NCI-H2196 (cell line): Measurements from ENCODE around the gene NCOA1.
"Not testable (repeated sequence)": the region's sequence is repeated elsewhere in the genome, so short reads cannot be mapped to it uniquely, and the experiment has no call there.

Experiments
- DNase-seq: peaks from one replicate; lab custom pipeline; 2025; ENCODE audit not compliant: unreplicated experiment; lab: John Stamatoyannopoulos, UW

NCOA1 gene

DNA sequence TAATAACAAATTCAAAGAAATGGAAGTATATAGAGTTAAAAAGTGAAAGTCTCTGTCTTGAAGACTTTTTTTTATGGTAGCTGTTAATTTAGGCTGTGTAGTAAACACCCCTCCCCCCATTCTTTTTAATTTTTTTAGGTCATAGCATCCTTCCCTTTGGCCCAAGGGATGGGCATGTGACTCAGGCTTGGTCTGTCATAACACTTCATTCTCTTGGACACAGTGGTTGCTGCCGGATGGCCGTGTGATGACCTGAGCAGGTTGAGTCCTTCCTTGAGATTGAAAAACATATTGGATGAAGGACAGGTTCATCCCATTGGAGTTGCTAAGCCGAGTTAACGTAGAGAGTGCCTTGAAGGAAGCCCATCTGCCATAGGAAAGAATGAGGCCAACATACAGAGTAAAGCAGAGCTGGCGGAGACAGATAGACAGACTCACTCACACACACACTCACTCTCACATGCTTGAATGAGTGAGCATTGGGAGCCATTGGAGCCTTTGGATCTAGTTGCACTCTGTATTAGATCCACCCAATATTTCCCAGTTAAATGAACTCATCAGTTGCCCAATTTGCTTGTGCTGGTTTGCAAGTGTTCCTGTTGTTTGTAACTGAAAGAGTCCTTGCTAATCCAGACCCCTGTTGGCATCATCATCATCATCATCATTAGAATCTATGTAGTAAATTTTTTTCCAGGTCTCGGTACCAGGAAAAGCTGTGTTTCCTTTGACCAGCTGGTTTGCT lies 14.7 kb downstream of the NCOA1 start:
- no peak for DNase-seq

DNA sequence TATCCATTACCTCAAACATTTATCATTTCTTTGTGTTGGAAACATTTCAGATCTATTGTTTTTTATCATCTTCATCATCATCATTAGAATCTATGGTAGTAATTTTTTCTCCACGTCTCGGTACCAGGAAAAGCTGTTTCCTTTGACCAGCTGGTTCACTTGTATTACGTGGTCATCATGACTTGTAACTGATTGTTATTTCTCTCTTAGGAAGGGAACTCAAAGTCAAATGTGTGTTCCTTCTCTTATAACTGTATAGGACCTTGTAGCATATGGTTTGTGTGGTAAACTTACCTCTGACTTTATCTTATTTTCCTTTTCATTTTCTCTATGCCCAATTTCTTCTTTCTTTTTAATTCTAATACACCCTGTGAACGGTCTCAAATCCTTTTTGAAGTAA lies 16.5 kb downstream of the NCOA1 start:
- no peak for DNase-seq

DNA sequence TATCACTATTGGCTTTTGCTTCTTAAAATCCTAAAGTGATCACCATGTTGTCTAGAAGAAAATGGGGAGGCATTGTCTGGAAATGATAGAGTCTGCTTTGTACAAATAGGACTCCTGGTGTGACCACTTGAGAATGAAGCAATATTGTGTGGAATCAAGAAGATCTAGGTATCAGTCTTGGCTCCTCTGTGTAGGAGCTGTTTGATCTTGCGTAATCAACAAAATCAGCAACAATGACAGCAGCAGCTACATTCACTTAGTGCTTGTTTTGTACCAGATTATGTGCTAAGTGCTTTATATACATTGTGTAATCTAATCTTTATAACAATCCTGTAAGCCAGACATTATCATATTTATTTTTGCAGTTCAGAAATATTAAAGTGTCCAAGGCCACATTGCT lies 17.8 kb downstream of the NCOA1 start:
- no peak for DNase-seq

DNA sequence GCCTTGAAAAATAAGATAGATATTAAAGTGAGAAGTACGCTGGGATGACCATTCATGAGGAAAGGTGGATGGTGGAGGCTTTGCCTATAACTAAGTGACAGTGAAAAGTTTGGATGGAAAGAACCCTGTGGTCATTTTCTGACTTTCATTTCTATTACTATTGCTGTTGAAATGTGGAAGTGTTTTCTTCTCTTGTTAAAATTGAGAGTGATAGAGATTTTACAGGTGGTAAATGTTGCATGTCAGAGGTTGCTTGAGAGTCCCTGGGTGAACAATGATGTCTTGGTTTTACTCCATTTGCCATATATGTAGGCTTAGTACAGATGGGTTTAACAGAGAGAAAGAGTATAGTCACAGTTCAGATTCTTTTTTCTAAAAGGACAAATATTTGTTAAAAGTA lies 18.4 kb downstream of the NCOA1 start:
- no peak for DNase-seq

DNA sequence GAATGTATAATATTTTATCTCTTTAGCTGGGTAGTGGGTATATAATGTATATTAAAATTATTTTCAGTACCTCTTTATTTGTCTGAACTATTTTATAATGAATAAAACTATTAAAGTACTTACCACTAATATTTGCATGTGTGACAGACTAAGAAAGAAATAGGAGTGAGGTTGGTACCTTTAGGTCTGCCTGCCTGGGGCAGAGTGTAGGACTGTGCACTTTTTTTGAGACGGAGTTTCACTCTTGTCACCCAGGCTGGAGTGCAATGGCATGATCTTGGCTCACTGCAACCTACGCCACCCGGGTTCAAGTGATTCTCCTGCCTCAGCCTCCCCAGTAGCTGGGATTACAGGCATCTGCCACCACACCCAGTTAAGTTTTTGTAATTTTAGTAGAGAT lies 18.8 kb downstream of the NCOA1 start:
- DNase-seq, result no peak

DNA sequence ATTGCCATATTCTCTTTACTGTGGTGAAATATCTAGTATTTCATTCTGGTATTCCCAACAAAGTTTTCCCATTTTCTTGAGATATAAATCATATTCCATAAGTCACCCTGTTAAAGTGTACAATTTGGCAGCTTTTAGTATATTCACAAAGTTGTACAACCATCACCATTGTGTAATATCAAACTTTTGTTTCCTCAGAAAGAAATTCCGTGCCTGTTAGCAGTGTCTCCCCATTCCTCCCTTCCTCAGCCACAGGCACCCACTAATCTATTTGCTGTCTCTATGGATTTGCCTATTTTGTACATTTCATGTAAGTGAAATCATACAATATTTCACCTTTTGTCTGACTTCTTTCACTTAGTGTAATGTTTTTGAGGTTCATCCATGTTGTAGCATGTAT lies 19.7 kb downstream of the NCOA1 start:
- DNase-seq, result no peak

DNA sequence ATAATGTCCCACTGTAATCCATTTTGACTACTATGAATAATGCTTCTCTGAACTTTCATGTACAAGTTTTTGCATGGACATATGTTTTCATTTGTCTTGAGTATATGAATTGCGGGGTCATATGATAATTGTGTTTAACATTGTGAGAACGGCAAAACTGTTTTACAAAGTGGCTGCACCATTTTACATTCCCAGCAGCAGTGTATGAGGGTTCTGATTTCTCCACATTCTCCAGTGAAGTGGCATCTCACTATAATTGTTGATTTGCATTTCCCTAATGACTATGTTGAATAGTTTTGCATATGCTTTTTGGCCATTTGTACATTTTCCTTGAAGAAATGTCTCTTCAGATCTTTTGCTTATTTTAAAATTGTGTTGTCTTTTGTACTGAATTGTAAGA lies 20.1 kb downstream of the NCOA1 start:
- DNase-seq, result no peak

DNA sequence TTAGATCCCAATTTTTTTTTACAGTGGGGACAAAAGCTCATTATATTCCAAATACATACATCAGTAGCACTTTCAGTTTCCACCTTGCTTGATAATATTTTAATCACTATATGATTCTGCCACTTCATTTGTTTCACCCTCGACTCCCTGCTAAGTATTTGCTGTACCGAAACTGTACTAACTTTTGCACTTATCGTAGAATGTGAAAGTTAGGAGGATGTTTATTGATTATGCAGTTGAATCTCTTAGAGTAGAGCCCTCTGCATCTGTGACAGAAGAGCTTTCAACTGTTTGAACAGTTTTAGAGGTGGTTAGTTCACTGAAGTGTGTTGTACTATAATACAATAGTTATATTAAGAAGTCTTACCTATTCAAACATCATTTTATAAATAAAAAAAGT lies 20.8 kb downstream of the NCOA1 start:
- DNase-seq, result no peak

DNA sequence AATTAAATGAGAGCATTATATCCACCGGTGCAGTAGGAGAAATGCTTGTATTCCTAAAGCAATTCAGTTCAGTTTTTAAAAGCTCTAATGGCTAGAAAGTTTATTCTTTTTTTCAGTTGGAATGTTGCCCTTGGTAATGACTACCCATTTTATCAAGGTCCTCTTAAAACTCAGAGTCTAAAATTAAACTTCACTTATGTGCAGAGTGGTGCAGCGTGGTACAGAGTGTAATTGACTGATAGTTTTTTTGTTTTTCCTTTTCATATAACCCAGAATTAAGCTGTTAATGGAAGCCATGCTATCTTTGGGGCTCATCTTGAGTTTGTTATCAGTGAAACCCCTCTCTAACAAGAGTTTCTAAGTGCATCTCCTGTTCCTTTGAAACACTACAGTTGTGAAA lies 21.4 kb downstream of the NCOA1 start:
- DNase-seq, result no peak

DNA sequence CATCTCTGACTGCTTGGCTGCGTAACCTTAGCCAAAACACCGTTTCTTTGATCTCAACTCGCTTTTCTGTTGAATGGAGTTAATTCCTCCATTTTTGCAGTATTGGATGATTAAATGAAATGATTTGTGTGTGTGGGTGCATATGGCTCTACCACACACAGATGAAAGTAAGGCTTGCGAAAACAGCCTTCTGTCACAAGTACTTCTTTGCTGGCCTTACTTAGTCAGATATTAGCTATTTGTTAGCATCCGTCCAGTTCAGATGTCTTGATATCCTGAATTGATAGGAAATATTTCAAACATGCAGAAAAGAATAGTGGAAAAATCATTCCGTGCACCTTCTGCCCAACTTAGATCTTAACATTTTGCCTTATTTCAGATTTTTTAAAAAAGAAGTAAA lies 21.8 kb downstream of the NCOA1 start:
- DNase-seq, result no peak

DNA sequence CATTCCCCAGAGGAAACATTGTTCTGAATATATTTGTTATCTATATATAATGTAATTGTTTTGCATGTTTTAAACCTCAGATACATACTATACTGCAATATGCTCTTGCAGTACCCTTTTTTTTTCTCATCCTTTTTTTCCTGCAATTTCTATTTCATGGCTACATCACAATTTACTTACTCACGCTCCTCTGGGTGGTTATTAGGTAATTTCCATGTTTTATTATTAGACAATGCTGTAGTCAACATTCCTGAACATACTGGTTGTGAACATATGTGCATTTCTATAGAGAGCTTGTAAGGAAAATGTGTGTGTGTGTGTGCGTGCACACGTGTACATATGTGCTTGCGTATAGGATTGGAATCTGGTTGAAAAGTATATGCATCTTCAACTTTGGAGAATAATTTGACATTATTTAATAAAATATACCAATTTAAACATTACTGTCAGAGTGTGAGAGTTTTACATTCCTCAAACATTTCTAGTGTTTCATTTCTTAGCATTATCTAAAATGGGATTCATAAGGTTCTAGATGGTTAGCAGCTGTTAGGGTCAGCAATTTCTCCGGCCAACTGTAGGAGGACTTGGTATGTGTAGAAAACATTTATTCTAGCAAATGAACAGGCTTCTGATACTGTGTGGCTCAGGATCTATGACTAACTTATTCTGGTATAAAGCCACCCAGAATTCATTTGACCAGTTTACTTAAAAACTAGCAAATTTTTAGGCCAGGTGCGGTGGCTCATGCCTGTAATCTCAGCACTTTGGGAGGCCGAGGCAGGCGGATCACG lies 22.4 kb downstream of the NCOA1 start:
- no peak for DNase-seq

DNA sequence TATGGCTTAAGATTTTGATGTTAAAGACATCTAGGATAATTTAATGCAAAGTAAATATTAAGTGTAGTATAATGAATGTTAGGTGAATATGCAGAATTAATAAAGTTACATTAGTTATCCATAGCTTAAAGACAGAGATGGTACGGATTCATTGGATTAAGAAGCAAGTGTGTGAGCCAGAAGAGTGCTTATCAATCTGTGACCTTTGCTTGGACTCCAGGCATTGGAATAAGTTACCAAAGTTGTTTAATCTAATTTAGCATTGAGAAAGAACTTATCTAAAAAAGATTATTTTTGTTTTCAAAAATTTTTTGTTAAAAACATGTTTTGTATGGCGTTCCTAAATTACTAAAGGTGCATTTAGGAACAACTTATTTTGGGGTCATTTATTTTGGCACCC lies 23.8 kb downstream of the NCOA1 start:
- no peak for DNase-seq

DNA sequence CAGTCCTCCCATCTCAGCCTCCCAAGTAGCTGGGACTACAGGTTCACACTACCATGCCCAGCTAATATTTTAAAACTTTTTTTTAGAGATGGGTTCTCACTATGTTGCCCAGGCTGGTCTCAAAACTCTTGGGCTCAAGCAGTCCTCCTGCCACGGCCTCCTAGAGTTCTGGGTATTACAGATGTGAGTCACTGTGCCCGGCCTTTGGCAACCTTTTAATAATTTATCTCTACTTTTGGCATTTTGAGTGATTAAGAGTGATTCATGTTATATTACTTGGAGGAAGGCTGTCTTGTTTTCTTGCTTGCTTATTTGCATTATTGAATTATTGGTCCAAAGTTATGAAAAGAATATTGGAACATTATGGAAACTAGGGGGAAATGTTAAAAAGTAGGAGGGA lies 24.3 kb downstream of the NCOA1 start:
- DNase-seq, result no peak

DNA sequence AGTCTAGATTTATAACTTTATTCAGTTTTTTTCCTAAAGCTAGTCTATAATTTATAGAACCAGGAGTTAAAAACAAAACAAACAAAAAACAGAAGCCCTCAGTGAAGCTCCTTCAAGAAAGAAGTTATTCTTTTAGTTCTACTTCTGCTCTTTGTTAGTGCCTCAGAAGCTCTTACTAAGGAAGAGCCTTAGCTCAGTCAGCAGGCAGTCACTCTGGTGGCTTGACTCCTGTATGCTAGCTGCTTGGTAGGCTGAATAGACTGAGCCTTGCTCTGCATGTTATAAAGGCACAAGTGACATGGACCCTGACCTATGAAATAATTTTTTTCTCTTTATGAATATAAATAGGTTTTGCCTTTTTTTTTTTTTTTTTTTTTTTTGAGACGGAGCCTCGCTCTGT lies 24.8 kb downstream of the NCOA1 start:
- DNase-seq, result no peak

DNA sequence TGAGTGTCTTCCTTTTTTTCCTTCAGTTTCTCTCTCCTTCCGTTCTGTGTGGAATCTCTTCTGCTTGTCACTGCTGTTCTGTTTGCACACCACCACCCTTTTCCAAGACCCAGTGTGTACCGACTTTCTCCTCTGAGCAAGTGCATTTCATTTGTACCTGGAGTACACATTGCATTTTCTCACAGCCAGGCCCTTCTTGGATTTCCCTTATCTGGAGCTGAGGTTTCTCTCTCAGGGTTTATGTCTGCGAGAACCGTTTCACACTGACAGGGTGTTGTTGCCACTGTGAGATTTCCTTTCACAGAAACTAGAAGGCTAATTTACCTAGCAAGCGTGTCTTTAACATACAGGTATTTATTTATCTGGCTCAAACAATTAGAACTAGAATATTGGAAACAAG lies 26.2 kb downstream of the NCOA1 start:
- no peak for DNase-seq

DNA sequence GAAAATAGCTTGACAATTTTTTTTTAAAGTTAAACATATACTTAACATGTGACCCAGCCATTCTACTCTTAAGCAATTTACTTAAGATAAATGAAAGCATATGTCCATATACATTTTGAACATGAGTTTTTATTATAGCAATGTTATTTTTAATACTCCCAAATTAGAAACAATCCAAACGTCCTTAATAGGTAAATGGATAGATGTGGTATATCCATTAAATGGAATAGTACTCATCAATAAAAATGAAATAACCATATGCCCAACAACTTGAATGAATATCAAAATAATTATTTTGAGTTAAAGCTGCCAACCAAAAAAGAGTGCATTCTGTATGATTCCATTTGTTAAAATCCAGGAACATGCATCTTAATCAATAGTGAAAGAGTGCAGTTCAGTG lies 29.1 kb downstream of the NCOA1 start:
- DNase-seq, result no peak

DNA sequence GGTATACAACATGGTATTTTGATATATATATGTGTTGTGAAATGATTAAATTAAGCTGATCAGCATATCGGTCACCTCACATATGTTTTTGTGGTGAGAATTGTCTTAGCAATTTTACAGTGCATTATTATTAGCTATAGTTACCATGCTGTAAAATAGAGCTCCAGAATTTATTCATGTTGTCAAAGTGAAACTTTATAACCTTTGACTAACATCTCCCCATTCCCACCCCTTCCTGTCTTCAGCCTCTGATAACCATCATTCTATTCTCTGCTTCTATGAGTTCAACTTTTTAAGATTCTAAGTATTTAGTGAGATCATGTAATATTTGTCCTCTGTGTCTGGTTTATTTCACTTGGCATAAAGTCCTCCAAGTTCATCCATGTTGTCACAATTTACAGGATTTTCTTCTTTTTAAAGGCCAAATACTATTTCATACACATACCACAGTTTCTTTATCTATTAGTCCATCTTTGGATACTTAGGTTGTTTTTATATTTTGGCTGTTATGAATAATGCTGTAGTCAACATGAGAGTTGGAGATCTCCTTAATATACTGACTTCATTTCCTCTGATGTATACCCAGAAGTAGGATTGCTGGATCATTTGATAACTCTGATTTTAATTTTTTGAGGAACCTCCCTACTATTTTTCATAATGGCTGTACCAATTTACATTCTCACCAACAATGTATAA lies 30.3 kb downstream of the NCOA1 start:
- DNase-seq, result no peak

DNA sequence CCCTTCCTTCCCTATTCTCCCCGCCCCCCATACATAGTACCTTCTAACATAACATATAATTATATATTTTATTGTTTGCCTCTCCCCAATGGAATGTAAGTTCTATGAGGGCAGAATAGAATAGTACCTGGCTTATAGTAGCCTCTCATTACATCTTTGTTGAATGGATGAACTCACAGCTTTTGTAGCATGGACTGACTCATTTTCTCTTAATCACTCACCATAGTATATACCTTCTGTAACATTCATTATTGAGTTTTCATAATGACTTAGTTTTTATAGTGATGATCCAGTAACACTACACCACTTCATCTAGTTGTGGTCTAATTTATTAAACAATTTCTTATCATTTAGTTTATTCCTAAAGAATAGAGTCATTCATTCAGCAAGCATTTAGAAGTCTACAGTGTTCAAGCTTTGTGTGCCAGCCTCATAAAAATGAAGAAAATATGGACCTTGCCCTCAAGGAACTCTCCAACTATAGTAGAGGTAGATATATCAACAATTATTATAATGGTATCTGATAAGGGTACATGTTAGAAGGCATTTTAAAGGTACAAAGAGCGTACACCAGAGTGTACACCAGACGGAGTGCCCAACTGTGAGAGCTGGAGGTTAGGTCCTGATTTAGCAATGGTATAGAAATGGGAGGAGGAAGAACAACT lies 31.1 kb downstream of the NCOA1 start:
- DNase-seq, result no peak

DNA sequence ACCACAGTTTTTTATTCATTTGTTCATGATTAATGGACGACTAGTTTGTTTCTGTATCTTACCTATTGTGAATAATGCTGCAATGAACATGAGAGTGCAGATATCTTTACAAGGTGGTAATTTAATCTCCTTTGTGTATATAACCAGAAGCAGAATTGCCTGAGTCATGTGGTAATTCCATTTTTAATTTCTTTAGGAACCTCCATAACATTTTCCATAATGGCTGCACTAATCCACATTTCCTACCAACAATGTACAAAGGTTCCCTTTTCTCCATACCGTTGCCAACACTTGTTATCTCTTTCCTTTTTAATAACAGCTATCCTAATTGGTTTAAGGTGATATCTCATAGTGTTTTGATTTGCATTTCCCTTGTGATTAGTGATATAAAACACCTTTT lies 36.5 kb downstream of the NCOA1 start:
- DNase-seq, result no peak

DNA sequence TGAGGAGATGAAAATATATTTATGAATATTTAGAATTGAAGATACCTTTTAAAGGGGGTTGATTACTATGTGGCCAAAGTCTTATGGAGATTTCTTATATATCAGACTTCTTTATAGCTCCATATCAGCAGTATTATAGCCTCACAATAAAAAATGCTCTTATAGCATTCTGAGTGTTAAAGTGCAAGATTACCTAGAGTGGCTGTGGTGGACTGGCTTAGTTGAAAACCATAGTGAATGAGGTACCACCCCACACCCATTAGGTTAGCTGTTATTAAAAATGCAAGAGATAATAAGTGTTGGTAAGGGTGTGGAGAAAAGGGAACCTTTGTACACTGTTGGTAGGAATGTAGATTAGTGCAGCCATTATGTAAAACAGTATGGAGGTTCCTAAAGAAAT lies 39.7 kb downstream of the NCOA1 start:
- DNase-seq, result no peak

DNA sequence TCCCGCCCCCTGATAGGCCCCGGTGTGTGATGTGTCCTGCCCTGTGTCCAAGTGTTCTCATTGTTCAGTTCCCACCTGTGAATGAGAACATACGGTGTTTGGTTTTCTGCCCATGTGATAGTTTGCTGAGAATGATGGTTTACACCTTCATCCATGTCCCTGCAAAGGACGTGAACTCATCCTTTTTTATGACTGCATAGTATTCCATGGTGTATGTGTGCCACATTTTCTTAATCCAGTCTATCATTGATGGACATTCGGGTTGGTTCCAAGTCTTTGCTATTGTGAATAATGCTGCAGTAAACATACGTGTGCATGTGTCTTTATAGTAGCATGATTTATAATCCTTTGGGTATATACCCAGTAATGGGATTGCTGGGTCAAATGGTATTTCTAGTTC lies 40.6 kb downstream of the NCOA1 start:
- not testable (repeated sequence) for DNase-seq

DNA sequence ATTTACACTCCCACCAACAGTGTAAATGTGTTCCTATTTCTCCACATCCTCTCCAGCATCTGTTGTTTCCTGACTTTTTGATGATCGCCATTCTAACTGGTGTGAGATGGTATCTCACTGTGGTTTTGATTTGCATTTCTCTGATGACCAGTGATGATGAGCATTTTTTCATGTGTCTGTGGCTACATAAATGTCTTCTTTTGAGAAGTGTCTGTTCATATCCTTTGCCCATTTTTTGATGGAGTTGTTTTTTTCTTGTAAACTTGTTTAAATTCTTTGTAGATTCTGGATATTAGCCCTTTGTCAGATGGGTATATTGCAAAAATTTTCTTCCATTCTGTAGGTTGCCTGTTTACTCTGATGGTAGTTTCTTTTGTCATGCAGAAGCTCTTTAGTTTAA lies 41.0 kb downstream of the NCOA1 start:
- not testable (repeated sequence) for DNase-seq
